Measurements from ENCODE around the gene HCN4. TPM values are rescaled to one million over a fixed set of nuclear protein-coding genes. Genes with fewer than 3 reads are reported as not detected.

The HCN4 gene
- polyA plus RNA-seq, 1 donor from 2014 or later: 4.0 TPM

DNA sequence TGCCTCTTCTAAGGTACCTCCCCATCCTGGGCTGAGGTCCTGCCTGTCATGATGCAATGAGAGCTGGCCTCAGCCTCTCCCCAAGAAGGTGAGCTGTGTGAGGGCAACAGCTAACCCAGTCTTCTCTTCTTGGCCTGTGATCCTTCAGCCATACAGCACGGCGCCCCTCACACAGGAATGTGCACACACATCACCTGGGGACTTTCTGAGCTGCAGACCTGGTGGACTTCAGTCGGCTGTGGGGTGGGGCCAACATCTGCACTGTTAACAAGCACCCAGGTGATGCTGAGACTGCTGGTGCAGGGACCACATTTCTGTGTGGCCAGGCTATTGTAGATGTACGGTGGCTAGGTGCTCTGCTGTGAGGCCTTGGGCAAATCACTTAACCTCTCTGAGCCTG is 14.5 kb downstream of the HCN4 start:
- Histone ChIP-seq H3K9ac (ENCODE audit: low read length) (no peak overlapping the region), H3K4me2 (ENCODE audit: low read length) (no peak overlapping the region), H4K20me1 (ENCODE audit: insufficient read depth) (no peaks in the 10 kb centered on the region), H3K9me3 (ENCODE audit: low read length) (no peaks in the 10 kb centered on the region), H3K9me2 (ENCODE audit: insufficient read depth, low read length) (no peaks in the 10 kb centered on the region), H3F3A (ENCODE audit: insufficient read depth, low read length, poor library complexity, severe bottlenecking) (no peaks in the 10 kb centered on the region), H3K79me2 (replicated peaks; ENCODE audit: insufficient read depth, low read length) (peaks cover 13% of the 10 kb centered on the region), H3K4me3 (ENCODE audit: low read length) (no peak overlapping the region), H3K27ac (ENCODE audit: low read length) (no peak overlapping the region), H3K27me3 (ENCODE audit: insufficient read depth, low read depth, low read length) (no peaks in the 10 kb centered on the region), H2AFZ (ENCODE audit: low read depth, low read length) (no peak overlapping the region), H3K36me3 (ENCODE audit: insufficient read depth, low read length) (no peaks in the 10 kb centered on the region)
- TF ChIP-seq, protein P1, sequence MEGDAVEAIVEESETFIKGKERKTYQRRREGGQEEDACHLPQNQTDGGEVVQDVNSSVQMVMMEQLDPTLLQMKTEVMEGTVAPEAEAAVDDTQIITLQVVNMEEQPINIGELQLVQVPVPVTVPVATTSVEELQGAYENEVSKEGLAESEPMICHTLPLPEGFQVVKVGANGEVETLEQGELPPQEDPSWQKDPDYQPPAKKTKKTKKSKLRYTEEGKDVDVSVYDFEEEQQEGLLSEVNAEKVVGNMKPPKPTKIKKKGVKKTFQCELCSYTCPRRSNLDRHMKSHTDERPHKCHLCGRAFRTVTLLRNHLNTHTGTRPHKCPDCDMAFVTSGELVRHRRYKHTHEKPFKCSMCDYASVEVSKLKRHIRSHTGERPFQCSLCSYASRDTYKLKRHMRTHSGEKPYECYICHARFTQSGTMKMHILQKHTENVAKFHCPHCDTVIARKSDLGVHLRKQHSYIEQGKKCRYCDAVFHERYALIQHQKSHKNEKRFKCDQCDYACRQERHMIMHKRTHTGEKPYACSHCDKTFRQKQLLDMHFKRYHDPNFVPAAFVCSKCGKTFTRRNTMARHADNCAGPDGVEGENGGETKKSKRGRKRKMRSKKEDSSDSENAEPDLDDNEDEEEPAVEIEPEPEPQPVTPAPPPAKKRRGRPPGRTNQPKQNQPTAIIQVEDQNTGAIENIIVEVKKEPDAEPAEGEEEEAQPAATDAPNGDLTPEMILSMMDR (IDR thresholded peaks at IDR 0.05; ENCODE audit: poor library complexity, severe bottlenecking): no peak
- no peak for TF ChIP-seq RAD21 (conservative IDR thresholded peaks at IDR 0.05)
- TF ChIP-seq TAF1 (IDR thresholded peaks at IDR 0.05; ENCODE audit: low read depth): no peak
- no peak for TF ChIP-seq POLR2AphosphoS5 (IDR thresholded peaks at IDR 0.05)
- no peak for TF ChIP-seq EP300 (conservative IDR thresholded peaks at IDR 0.05; ENCODE audit: poor library complexity, severe bottlenecking)
- no peak for TF ChIP-seq SMC3 (conservative IDR thresholded peaks at IDR 0.05; ENCODE audit: poor library complexity)
- TF ChIP-seq EZH2 (IDR thresholded peaks at IDR 0.05; ENCODE audit: borderline replicate concordance, insufficient read depth, low read length, poor library complexity, severe bottlenecking): no peak

DNA sequence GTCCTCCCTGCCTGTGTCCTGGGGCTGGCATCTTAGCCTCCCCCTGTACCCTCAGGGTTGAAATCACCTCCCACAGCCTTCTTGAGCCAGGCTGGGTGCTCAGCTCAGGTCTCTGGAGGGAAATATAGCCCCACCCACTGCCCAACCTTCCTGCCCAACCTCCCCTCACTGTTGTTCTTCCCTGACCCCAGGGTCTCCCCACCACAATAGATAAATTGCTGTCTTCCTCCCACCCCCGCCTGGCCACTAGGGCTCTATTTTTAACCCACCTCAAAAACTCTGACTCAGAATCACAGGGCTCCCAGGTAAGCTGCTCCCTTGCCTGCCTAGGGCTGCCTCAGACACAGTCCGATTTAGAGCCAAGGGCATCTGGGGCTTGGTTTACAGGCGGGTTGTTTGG is 15.0 kb downstream of the HCN4 start:
- Histone ChIP-seq H3K4me2 (ENCODE audit: low read length) (no peak overlapping the region), H3K27ac (ENCODE audit: low read length) (no peak overlapping the region), H3K27me3 (ENCODE audit: insufficient read depth, low read depth, low read length) (no peaks in the 10 kb centered on the region), H2AFZ (ENCODE audit: low read depth, low read length) (no peak overlapping the region), H4K20me1 (ENCODE audit: insufficient read depth) (no peaks in the 10 kb centered on the region), H3K79me2 (replicated peaks; ENCODE audit: insufficient read depth, low read length) (peaks cover 8% of the 10 kb centered on the region), H3K9ac (ENCODE audit: low read length) (no peak overlapping the region), H3K9me3 (ENCODE audit: low read length) (no peaks in the 10 kb centered on the region), H3K4me3 (ENCODE audit: low read length) (no peak overlapping the region), H3K36me3 (ENCODE audit: insufficient read depth, low read length) (no peaks in the 10 kb centered on the region), H3F3A (ENCODE audit: insufficient read depth, low read length, poor library complexity, severe bottlenecking) (no peaks in the 10 kb centered on the region), H3K9me2 (ENCODE audit: insufficient read depth, low read length) (no peaks in the 10 kb centered on the region)
- TF ChIP-seq EZH2 (IDR thresholded peaks at IDR 0.05; ENCODE audit: borderline replicate concordance, insufficient read depth, low read length, poor library complexity, severe bottlenecking) (no peak), POLR2AphosphoS5 (IDR thresholded peaks at IDR 0.05) (no peak), SMC3 (conservative IDR thresholded peaks at IDR 0.05; ENCODE audit: poor library complexity) (no peak), TAF1 (IDR thresholded peaks at IDR 0.05; ENCODE audit: low read depth) (no peak), RAD21 (conservative IDR thresholded peaks at IDR 0.05) (no peak), EP300 (conservative IDR thresholded peaks at IDR 0.05; ENCODE audit: poor library complexity, severe bottlenecking) (no peak), MXI1 (conservative IDR thresholded peaks at IDR 0.05; ENCODE audit: poor library complexity, severe bottlenecking) (no peak)
- TF ChIP-seq, protein P2, sequence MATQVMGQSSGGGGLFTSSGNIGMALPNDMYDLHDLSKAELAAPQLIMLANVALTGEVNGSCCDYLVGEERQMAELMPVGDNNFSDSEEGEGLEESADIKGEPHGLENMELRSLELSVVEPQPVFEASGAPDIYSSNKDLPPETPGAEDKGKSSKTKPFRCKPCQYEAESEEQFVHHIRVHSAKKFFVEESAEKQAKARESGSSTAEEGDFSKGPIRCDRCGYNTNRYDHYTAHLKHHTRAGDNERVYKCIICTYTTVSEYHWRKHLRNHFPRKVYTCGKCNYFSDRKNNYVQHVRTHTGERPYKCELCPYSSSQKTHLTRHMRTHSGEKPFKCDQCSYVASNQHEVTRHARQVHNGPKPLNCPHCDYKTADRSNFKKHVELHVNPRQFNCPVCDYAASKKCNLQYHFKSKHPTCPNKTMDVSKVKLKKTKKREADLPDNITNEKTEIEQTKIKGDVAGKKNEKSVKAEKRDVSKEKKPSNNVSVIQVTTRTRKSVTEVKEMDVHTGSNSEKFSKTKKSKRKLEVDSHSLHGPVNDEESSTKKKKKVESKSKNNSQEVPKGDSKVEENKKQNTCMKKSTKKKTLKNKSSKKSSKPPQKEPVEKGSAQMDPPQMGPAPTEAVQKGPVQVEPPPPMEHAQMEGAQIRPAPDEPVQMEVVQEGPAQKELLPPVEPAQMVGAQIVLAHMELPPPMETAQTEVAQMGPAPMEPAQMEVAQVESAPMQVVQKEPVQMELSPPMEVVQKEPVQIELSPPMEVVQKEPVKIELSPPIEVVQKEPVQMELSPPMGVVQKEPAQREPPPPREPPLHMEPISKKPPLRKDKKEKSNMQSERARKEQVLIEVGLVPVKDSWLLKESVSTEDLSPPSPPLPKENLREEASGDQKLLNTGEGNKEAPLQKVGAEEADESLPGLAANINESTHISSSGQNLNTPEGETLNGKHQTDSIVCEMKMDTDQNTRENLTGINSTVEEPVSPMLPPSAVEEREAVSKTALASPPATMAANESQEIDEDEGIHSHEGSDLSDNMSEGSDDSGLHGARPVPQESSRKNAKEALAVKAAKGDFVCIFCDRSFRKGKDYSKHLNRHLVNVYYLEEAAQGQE (IDR thresholded peaks at IDR 0.05; ENCODE audit: borderline replicate concordance): no peak
- TF ChIP-seq, protein P1 (IDR thresholded peaks at IDR 0.05; ENCODE audit: poor library complexity, severe bottlenecking): no peak

Data from neural cell (in vitro differentiated cells).